Panc1 (cell line): ENCODE results near the gene NRG2. TPM values are rescaled to one million over a fixed set of nuclear protein-coding genes. Genes with fewer than 3 reads are reported as not detected.

ENCODE experiments used
- ATAC-seq: fragments of 200-7000 bp; cut with Tn5 transposase; 2 replicates; pipeline ENCODE4 v1.9.1; 2020; ENCODE audit warnings: mild to moderate bottlenecking, moderate library complexity
- BruUV-seq: library from RNA; stranded (reverse); fragments of 400-500 nt; replicated peaks from 2 replicates; lab custom pipeline; 2021; lab: Mats Ljungman, UMichigan
- CTCF ChIA-PET: fragments of 300-600 bp; sonication (Branson Sonifier 250); formaldehyde crosslinking; loops from one replicate; lab custom pipeline; 2022; ENCODE audit warnings: antibody characterized with exemption; lab: Charles Lee
- POLR2A ChIA-PET: fragments of 300-600 bp; sonication (Branson Sonifier 250); formaldehyde crosslinking; loops from one replicate; lab custom pipeline; 2022; ENCODE audit warnings: antibody characterized with exemption; lab: Charles Lee
- DNase-seq: peaks from one replicate; pipeline ENCODE4 v3.0.0-alpha.2; 2010; ENCODE audit warnings: low read depth, low spot score
- H3K27ac ChIP-seq: 2 replicates; pipeline ENCODE4 v1.5.1; 2011; ENCODE audit warnings: mild to moderate bottlenecking, low read length, inconsistent platforms
- H3K27me3 ChIP-seq: fragments of 200-500 bp; sonication (Bioruptor generic); 2 replicates; pipeline ENCODE4 v1.6.0; 2014; ENCODE audit warnings: low read length, inconsistent platforms; ENCODE audit not compliant: control insufficient read depth, insufficient read depth
- H3K36me3 ChIP-seq: fragments of 200-500 bp; sonication (Bioruptor generic); 2 replicates; pipeline ENCODE4 v1.5.1; 2014; ENCODE audit warnings: inconsistent platforms, mild to moderate bottlenecking, low read length, moderate library complexity; ENCODE audit not compliant: control insufficient read depth, insufficient read depth
- H3K4me1 ChIP-seq: 2 replicates; pipeline ENCODE4 v1.5.1; 2011; ENCODE audit warnings: inconsistent platforms, mild to moderate bottlenecking, low read length, moderate library complexity; ENCODE audit not compliant: control insufficient read depth, insufficient read depth
- H3K4me3 ChIP-seq, 2 experiments: 2 replicates each; pipeline ENCODE4 v1.5.1; 2011 to 2012; ENCODE audit warnings: low read depth in 2 of 2, low read length in 2 of 2, mild to moderate bottlenecking in 2 of 2, inconsistent platforms in 1 of 2, moderate library complexity in 1 of 2
- H3K9me3 ChIP-seq: fragments of 200-500 bp; sonication (Bioruptor generic); 2 replicates; pipeline ENCODE4 v1.5.1; 2014; ENCODE audit warnings: low read depth, mild to moderate bottlenecking, inconsistent platforms, low read length, moderate library complexity; ENCODE audit not compliant: control insufficient read depth, insufficient read depth
- CTCF ChIP-seq: fragments of 450-650 bp; IDR thresholded peaks from 2 replicates; pipeline ENCODE4 v1.5.1; 2017; ENCODE audit warnings: mild to moderate bottlenecking
- POLR2AphosphoS5 ChIP-seq: IDR thresholded peaks from 2 replicates; pipeline ENCODE4 v1.6.1; 2012; ENCODE audit warnings: mild to moderate bottlenecking, low read depth, low read length, moderate library complexity
- REST ChIP-seq, 2 experiments: IDR thresholded peaks; 2 replicates each; pipeline ENCODE4 v1.6.1; 2011 to 2012; ENCODE audit warnings: low read depth in 2 of 2, control low read depth in 1 of 2, low read length in 1 of 2, mild to moderate bottlenecking in 1 of 2, moderate library complexity in 1 of 2; ENCODE audit not compliant: insufficient read depth in 1 of 2
- SIN3A ChIP-seq: IDR thresholded peaks from 2 replicates; pipeline ENCODE4 v1.6.1; 2012; ENCODE audit warnings: low read depth, mild to moderate bottlenecking, low read length, moderate library complexity, borderline replicate concordance; ENCODE audit not compliant: insufficient read depth
- TCF7L2 ChIP-seq: IDR thresholded peaks from 2 replicates; pipeline ENCODE4 v1.6.1; 2011; ENCODE audit warnings: mild to moderate bottlenecking, low read depth, low read length, inconsistent platforms
- in situ Hi-C: cut with HindIII; loops from 2 replicates; pipeline ENCODE4 v1.10.0; 2016; ENCODE audit warnings: low sequenced_read_pairs, low pct_unique_long_range_greater_than_20kb
- intact Hi-C: fragments of 100-400 bp; cut with micrococcal nuclease; formaldehyde crosslinking; loops from one replicate; pipeline ENCODE4 v1.10.0; 2022; ENCODE audit not compliant: unreplicated experiment
- total RNA-seq: library from RNA; stranded (reverse); gene quantifications from one replicate; pipeline ENCODE4 v1.2.1, GENCODE V29; 2021; ENCODE audit not compliant: unreplicated experiment

NRG2 gene
- total RNA-seq, 1 experiment from 2014 or later, result 20.2 TPM

GRCh38 chr5:140039561-140039960 lies 3.5 kb downstream of the NRG2 start:
- CTCF ChIA-PET, result no interaction called here
- H3K27me3 ChIP-seq, result no peaks in the 10 kb centered on the region
- H3K4me1 ChIP-seq, result peaks cover 45% of the 10 kb centered on the region
- H3K4me3 ChIP-seq, result peak overlapping the region; percentile 59 to 89
- BruUV-seq, result no TSS peak
- DNase-seq, result no peak
- in situ Hi-C loops (no loop called here), intact Hi-C loops (loop anchor here (5.0 kb wide), 1 partner anchor 73 kb away; the partner anchor contains the start of gene PURA)
- peaks cover 3% of the 10 kb centered on the region; the same call in 1 of the 2 replicates for H3K9me3 ChIP-seq
- TF ChIP-seq SIN3A (no peak), POLR2AphosphoS5 (no peak), TCF7L2 (no peak), REST (IDR thresholded peaks at IDR 0.05; ENCODE audit: insufficient read depth in 1 of 2, low read depth in 2 of 2, low read length in 1 of 2) (no peak), CTCF (no peak)
- no peaks in the 10 kb centered on the region for H3K36me3 ChIP-seq
- POLR2A ChIA-PET, result no interaction called here
- H3K27ac ChIP-seq, result peak overlapping the region; percentile 98
- ATAC-seq, result no peak

GRCh38 chr5:140038373-140038957 lies 4.6 kb downstream of the NRG2 start:
- peak overlapping the region; percentile 98 for H3K27ac ChIP-seq
- in situ Hi-C loops, result no loop called here
- H3K9me3 ChIP-seq, result peaks cover 9% of the 10 kb centered on the region; the same call in 1 of the 2 replicates
- H3K36me3 ChIP-seq, result no peaks in the 10 kb centered on the region
- no TSS peak for BruUV-seq
- ChIA-PET POLR2A (interaction anchor here (0.6 kb wide), 2 partner anchors 70 to 108 kb away, joined by 6 to 12 read pairs; no protein-coding TSS in a partner anchor), CTCF (interaction anchor here (0.6 kb wide), 1 partner anchor 206 kb away, joined by 5 read pairs; no protein-coding TSS in a partner anchor)
- H3K27me3 ChIP-seq, result no peaks in the 10 kb centered on the region
- peak; percentile 36 for DNase-seq
- H3K4me3 ChIP-seq, result peak overlapping the region; percentile 59 to 89
- H3K4me1 ChIP-seq, result peaks cover 37% of the 10 kb centered on the region
- intact Hi-C loops, result loop anchor here (5.0 kb wide), 1 partner anchor 74 kb away; the partner anchor contains the start of gene PURA
- TF ChIP-seq CTCF (no peak), SIN3A (no peak), POLR2AphosphoS5 (no peak), REST (IDR thresholded peaks at IDR 0.05; ENCODE audit: insufficient read depth in 1 of 2, low read depth in 2 of 2, low read length in 1 of 2) (no peak), TCF7L2 (no peak)
- ATAC-seq, result no peak
